GM12892 (cell line): ENCODE measurements around the gene NPAS3.

ENCODE experiments used
- POLR2A ChIP-seq: IDR thresholded peaks from 2 replicates; pipeline ENCODE4 v1.6.1; 2011; ENCODE audit warnings: low read depth, low read length, control low read depth
- TAF1 ChIP-seq: IDR thresholded peaks from 2 replicates; pipeline ENCODE4 v1.6.1; 2011; ENCODE audit warnings: low read depth, mild to moderate bottlenecking, control low read depth, low read length, borderline replicate concordance

DNA sequence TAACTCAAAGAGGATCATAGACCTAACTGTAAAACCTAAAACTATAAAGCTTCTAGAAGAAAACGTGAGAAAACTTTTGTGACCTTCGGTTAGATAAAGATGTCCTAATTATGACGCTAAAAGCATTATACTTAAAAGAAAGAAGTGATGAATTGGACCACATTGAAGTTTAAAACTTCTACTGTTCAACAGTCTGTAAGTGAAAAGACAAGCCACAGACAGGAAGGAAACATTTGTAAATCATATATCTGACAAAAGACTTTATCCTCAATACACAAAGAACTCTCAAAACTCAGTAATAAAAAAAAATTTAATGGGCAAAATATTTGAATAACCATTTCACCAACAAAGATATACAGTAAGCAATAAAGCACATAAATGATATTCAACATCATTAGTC is 667.9 kb downstream of the NPAS3 start:
- TF ChIP-seq TAF1: no peak
- no peak for TF ChIP-seq POLR2A
